ENCODE data around the gene CDAN1. TPM values are rescaled to one million over a fixed set of nuclear protein-coding genes. Genes with fewer than 3 reads are reported as not detected.

The CDAN1 gene
- total and polyA plus RNA-seq, 10 of the 15 experiments (the other 5 are each of a cell fraction or from before 2014, with no cell fraction given): 0.56 to 14.2 (median 6.7) TPM

DNA sequence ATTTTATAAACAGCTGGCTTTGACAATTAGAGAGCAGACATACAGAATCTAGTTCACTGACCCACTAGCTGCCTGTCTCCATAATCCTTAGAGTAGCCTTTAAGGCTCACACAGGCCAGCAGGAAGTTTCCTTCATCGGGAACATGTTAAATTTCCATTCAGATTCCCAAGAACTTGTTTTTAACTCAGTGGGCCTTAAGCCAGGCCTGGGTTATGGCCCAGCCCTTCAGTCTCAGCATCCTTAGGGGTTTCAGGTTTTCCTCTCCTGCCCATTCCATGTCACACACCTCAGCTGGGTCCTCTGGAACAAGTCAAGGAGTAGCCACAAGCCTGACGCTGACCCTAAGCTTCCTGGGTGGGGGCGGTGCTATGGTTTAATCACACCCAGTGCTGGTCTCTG, 15.0 kb downstream of the CDAN1 start:
- no peak for ATAC-seq
- Histone ChIP-seq H3K4me2 (ENCODE audit: control insufficient read depth, insufficient read depth) (no peak overlapping the region), H3K9ac (ENCODE audit: control insufficient read depth, insufficient read depth, low read length) (no peak overlapping the region), H3K9me3 (replicated peaks; ENCODE audit: control insufficient read depth, insufficient read depth, low read length) (no peaks in the 10 kb centered on the region), H4K20me1 (ENCODE audit: control insufficient read depth, insufficient read depth) (no peaks in the 10 kb centered on the region), H3K4me1 (ENCODE audit: control insufficient read depth, insufficient read depth, low read length) (no peaks in the 10 kb centered on the region), H3K79me2 (ENCODE audit: control insufficient read depth, insufficient read depth, low read length) (no peaks in the 10 kb centered on the region), H3K4me3 (no peak overlapping the region), H3K27ac (ENCODE audit: control insufficient read depth, insufficient read depth) (no peak overlapping the region), H3K36me3 (ENCODE audit: control insufficient read depth in 2 of 2, insufficient read depth in 2 of 2, low read length in 1 of 2) (peaks cover 18% of the 10 kb centered on the region in 2 experiments), H2AFZ (ENCODE audit: control insufficient read depth, low read depth, low read length) (no peak overlapping the region), H3K27me3 (replicated peaks in 1 of 2; ENCODE audit: control insufficient read depth in 2 of 2, insufficient read depth in 2 of 2, low read length in 1 of 2) (no peaks in the 10 kb centered on the region)
- 95% methylated on average over 3 of the region's 3 CpGs for WGBS (ENCODE audit: insufficient coverage, insufficient replicate concordance, low lambda C conversion rate, missing lambda C conversion rate)
- no TSS peak for BruUV-seq (replicated peaks)
- ChIA-PET RAD21 (ENCODE audit: unreplicated experiment) (interaction anchor here (1.0 kb wide), 1 partner anchor 75 kb away, joined by 3 read pairs; no protein-coding TSS in a partner anchor), POLR2A (interaction anchor here (0.7 kb wide), 1 partner anchor 218 kb away, joined by 3 read pairs; no protein-coding TSS in a partner anchor), CTCF (interaction anchor here (1.4 kb wide), 1 partner anchor 205 kb away, joined by 7 read pairs; no protein-coding TSS in a partner anchor), SMC1A (ENCODE audit: uncharacterized antibody, unreplicated experiment) (interaction anchor here (1.5 kb wide), 1 partner anchor 201 kb away, joined by 4 read pairs; no protein-coding TSS in a partner anchor)
- TF ChIP-seq POU2F2 (IDR thresholded peaks at IDR 0.05; ENCODE audit: borderline replicate concordance, low read depth, low read length): no peak
- TF ChIP-seq RCOR1 (conservative IDR thresholded peaks at IDR 0.05; ENCODE audit: low read depth, low read length): no peak
- TF ChIP-seq RAD51 (IDR thresholded peaks at IDR 0.05): no peak
- no peak for TF ChIP-seq TBL1XR1 (IDR thresholded peaks at IDR 0.05; ENCODE audit: low read depth, low read length)
- no peak for TF ChIP-seq KDM1A (IDR thresholded peaks at IDR 0.05; ENCODE audit: borderline replicate concordance)
- TF ChIP-seq GATAD2B (conservative IDR thresholded peaks at IDR 0.05; ENCODE audit: low read depth): no peak
- no peak for TF ChIP-seq EGR1 (IDR thresholded peaks at IDR 0.05; ENCODE audit: borderline replicate concordance in 1 of 2, low read depth in 2 of 2, low read length in 2 of 2)
- TF ChIP-seq IKZF2 (IDR thresholded peaks at IDR 0.05): no peak
- TF ChIP-seq CBX5 (IDR thresholded peaks at IDR 0.05; ENCODE audit: low read depth): no peak
- no peak for TF ChIP-seq DPF2 (IDR thresholded peaks at IDR 0.05)
- no peak for TF ChIP-seq NRF1 (conservative IDR thresholded peaks at IDR 0.05; ENCODE audit: low read depth, low read length)
- TF ChIP-seq, protein P1, sequence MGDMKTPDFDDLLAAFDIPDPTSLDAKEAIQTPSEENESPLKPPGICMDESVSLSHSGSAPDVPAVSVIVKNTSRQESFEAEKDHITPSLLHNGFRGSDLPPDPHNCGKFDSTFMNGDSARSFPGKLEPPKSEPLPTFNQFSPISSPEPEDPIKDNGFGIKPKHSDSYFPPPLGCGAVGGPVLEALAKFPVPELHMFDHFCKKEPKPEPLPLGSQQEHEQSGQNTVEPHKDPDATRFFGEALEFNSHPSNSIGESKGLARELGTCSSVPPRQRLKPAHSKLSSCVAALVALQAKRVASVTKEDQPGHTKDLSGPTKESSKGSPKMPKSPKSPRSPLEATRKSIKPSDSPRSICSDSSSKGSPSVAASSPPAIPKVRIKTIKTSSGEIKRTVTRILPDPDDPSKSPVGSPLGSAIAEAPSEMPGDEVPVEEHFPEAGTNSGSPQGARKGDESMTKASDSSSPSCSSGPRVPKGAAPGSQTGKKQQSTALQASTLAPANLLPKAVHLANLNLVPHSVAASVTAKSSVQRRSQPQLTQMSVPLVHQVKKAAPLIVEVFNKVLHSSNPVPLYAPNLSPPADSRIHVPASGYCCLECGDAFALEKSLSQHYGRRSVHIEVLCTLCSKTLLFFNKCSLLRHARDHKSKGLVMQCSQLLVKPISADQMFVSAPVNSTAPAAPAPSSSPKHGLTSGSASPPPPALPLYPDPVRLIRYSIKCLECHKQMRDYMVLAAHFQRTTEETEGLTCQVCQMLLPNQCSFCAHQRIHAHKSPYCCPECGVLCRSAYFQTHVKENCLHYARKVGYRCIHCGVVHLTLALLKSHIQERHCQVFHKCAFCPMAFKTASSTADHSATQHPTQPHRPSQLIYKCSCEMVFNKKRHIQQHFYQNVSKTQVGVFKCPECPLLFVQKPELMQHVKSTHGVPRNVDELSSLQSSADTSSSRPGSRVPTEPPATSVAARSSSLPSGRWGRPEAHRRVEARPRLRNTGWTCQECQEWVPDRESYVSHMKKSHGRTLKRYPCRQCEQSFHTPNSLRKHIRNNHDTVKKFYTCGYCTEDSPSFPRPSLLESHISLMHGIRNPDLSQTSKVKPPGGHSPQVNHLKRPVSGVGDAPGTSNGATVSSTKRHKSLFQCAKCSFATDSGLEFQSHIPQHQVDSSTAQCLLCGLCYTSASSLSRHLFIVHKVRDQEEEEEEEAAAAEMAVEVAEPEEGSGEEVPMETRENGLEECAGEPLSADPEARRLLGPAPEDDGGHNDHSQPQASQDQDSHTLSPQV (IDR thresholded peaks at IDR 0.05): no peak
- TF ChIP-seq RB1 (IDR thresholded peaks at IDR 0.05; ENCODE audit: borderline replicate concordance): no peak
- no peak for TF ChIP-seq ZNF207 (IDR thresholded peaks at IDR 0.05; ENCODE audit: borderline replicate concordance)
- TF ChIP-seq, protein P2, sequence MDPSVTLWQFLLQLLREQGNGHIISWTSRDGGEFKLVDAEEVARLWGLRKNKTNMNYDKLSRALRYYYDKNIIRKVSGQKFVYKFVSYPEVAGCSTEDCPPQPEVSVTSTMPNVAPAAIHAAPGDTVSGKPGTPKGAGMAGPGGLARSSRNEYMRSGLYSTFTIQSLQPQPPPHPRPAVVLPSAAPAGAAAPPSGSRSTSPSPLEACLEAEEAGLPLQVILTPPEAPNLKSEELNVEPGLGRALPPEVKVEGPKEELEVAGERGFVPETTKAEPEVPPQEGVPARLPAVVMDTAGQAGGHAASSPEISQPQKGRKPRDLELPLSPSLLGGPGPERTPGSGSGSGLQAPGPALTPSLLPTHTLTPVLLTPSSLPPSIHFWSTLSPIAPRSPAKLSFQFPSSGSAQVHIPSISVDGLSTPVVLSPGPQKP (IDR thresholded peaks at IDR 0.05; ENCODE audit: low read depth, low read length): no peak
- TF ChIP-seq KLF5 (IDR thresholded peaks at IDR 0.05; ENCODE audit: partially characterized antibody): no peak
- TF ChIP-seq TCF12 (IDR thresholded peaks at IDR 0.05; ENCODE audit: low read depth, low read length): no peak
- in situ Hi-C loops (cut with MboI) (no loop called here), intact Hi-C loops (cut with micrococcal nuclease; ENCODE audit: unreplicated experiment) (no loop called here)
- FAIRE-seq: no peak
- DNase-seq (ENCODE audit: low read depth, low spot score): no peak

Data from GM12878 (cell line).